IMR-90 (cell line): Measurements from ENCODE around the gene CEP97.

ENCODE experiments used
- CEBPB ChIP-seq: IDR thresholded peaks from 2 replicates; pipeline ENCODE4 v1.6.1; 2012; ENCODE audit warnings: low read depth, low read length, improper control_type of control experiment
- CTCF ChIP-seq: conservative IDR thresholded peaks from 2 replicates; pipeline ENCODE4 v1.5.1; 2012; ENCODE audit warnings: mild to moderate bottlenecking, low read depth, low read length, improper control_type of control experiment
- ELK1 ChIP-seq: fragments of 150-350 bp; IDR thresholded peaks from 2 replicates; pipeline ENCODE4 v1.6.1; 2016; ENCODE audit warnings: low read depth, mild to moderate bottlenecking, low read length, moderate library complexity, borderline replicate concordance
- MAFK ChIP-seq: IDR thresholded peaks from 2 replicates; pipeline ENCODE4 v1.6.1; 2012; ENCODE audit warnings: low read depth, low read length, improper control_type of control experiment
- MAZ ChIP-seq: IDR thresholded peaks from 2 replicates; pipeline ENCODE4 v1.6.1; 2012; ENCODE audit warnings: low read depth, mild to moderate bottlenecking, low read length, improper control_type of control experiment, moderate library complexity, borderline replicate concordance
- MXI1 ChIP-seq: IDR thresholded peaks from 2 replicates; pipeline ENCODE4 v1.6.1; 2012; ENCODE audit warnings: low read depth, mild to moderate bottlenecking, low read length, moderate library complexity, borderline replicate concordance
- POLR2A ChIP-seq: IDR thresholded peaks from 2 replicates; pipeline ENCODE4 v1.6.1; 2012; ENCODE audit warnings: mild to moderate bottlenecking, low read depth, low read length

- TF ChIP-seq MXI1 (no peak), CTCF (no peak), MAZ (no peak), CEBPB (no peak), POLR2A (no peak), MAFK (no peak), ELK1 (no peak)
Observed at GRCh38 chr3:101703169-101703568, 21.2 kb upstream of the CEP97 start.
